Measurements from ENCODE around the gene BRSK1. TPM values are rescaled to one million over a fixed set of nuclear protein-coding genes. Genes with fewer than 3 reads are reported as not detected.

The BRSK1 gene
- total and polyA plus RNA-seq, 2 of the 13 experiments (the other 11 are each of a cell fraction or from before 2014, with no cell fraction given) = 0.18 to 1.2 TPM

DNA sequence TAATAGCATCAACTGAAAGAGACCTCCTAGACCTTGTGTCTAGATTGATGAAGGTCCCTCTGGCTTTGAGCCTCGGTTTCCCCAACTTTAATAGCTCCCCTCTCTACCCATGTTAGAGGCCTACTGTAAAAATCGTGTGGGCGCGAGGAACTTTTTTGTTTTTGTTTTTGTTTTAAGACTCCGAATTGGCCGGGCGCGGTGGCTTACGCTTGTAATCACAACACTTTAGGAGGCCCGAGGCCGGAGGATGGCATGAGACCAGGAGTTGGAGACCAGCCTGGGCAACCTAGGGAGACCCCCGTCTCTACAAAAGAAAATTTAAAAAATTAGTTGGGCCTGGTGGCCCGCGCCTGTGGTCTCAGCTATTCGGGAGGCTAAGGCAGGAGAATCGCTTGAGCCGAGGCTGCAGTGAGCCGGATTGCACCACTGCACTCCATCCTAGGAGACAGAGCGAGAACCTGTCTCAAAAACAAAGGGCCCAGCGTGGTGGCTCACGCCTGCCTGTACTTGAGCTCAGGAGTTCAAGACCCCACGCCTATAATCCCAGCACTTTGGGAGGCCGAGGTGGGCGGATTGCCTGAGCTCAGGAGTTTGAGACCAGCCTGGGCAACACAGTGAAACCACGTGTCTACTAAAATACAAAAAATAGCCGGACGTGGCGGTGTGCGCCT is 24.1 kb upstream of the BRSK1 start (continued):
- TF ChIP-seq, protein P1, sequence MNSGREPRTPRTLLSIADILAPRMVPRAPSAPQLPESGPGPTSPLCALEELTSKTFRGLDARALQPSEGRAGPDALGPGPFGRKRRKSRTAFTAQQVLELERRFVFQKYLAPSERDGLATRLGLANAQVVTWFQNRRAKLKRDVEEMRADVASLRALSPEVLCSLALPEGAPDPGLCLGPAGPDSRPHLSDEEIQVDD (CRISPR knock-in tag; IDR thresholded peaks at IDR 0.05; ENCODE audit: borderline replicate concordance) = no peak
- 0 out of 2 replicates have a peak, but pooled peaks have one; percentile 4 for TF ChIP-seq ATF1 (CRISPR knock-in tag; IDR thresholded peaks at IDR 0.05)
- TF ChIP-seq ERF (CRISPR knock-in tag; IDR thresholded peaks at IDR 0.05) = peak; percentile 0; the same call in 1 of the 2 replicates
- TF ChIP-seq HIVEP1 (CRISPR knock-in tag; IDR thresholded peaks at IDR 0.05) = 0 out of 2 replicates have a peak, but pooled peaks have one; percentile 10
- TF ChIP-seq, protein P2, sequence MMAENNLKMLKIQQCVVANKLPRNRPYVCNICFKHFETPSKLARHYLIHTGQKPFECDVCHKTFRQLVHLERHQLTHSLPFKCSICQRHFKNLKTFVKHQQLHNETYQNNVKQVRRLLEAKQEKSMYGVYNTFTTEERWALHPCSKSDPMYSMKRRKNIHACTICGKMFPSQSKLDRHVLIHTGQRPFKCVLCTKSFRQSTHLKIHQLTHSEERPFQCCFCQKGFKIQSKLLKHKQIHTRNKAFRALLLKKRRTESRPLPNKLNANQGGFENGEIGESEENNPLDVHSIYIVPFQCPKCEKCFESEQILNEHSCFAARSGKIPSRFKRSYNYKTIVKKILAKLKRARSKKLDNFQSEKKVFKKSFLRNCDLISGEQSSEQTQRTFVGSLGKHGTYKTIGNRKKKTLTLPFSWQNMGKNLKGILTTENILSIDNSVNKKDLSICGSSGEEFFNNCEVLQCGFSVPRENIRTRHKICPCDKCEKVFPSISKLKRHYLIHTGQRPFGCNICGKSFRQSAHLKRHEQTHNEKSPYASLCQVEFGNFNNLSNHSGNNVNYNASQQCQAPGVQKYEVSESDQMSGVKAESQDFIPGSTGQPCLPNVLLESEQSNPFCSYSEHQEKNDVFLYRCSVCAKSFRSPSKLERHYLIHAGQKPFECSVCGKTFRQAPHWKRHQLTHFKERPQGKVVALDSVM (CRISPR knock-in tag; IDR thresholded peaks at IDR 0.05) = peak; percentile 89
- TF ChIP-seq ZNF224 (CRISPR knock-in tag; IDR thresholded peaks at IDR 0.05) = peak; percentile 91; the same call in 1 of the 2 replicates
- TF ChIP-seq SALL2 (CRISPR knock-in tag; IDR thresholded peaks at IDR 0.05) = peak; percentile 16; the same call in 1 of the 2 replicates
- peak in 1 of 2 experiments; percentile 9; a peak in 1 of 4 replicates for TF ChIP-seq NR2F1 (CRISPR knock-in tag; IDR thresholded peaks at IDR 0.05)
- peak; percentile 29 for TF ChIP-seq JARID2 (CRISPR knock-in tag; IDR thresholded peaks at IDR 0.05; ENCODE audit: insufficient replicate concordance)
- TF ChIP-seq, protein P3, sequence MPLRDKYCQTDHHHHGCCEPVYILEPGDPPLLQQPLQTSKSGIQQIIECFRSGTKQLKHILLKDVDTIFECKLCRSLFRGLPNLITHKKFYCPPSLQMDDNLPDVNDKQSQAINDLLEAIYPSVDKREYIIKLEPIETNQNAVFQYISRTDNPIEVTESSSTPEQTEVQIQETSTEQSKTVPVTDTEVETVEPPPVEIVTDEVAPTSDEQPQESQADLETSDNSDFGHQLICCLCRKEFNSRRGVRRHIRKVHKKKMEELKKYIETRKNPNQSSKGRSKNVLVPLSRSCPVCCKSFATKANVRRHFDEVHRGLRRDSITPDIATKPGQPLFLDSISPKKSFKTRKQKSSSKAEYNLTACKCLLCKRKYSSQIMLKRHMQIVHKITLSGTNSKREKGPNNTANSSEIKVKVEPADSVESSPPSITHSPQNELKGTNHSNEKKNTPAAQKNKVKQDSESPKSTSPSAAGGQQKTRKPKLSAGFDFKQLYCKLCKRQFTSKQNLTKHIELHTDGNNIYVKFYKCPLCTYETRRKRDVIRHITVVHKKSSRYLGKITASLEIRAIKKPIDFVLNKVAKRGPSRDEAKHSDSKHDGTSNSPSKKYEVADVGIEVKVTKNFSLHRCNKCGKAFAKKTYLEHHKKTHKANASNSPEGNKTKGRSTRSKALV (CRISPR knock-in tag; IDR thresholded peaks at IDR 0.05) = 0 out of 2 replicates have a peak, but pooled peaks have one; percentile 6
- no peak for TF ChIP-seq MTF1 (CRISPR knock-in tag; IDR thresholded peaks at IDR 0.05)
- 0 out of 2 replicates have a peak, but pooled peaks have one; percentile 3 for TF ChIP-seq MIXL1 (CRISPR knock-in tag; IDR thresholded peaks at IDR 0.05)
- TF ChIP-seq ESRRA (CRISPR knock-in tag; IDR thresholded peaks at IDR 0.05; ENCODE audit: low read depth) = 0 out of 2 replicates have a peak, but pooled peaks have one; percentile 8
- peak; percentile 41; the same call in 1 of the 2 replicates for TF ChIP-seq KDM5A (IDR thresholded peaks at IDR 0.05; ENCODE audit: borderline replicate concordance, low read length)
- TF ChIP-seq, protein P4, sequence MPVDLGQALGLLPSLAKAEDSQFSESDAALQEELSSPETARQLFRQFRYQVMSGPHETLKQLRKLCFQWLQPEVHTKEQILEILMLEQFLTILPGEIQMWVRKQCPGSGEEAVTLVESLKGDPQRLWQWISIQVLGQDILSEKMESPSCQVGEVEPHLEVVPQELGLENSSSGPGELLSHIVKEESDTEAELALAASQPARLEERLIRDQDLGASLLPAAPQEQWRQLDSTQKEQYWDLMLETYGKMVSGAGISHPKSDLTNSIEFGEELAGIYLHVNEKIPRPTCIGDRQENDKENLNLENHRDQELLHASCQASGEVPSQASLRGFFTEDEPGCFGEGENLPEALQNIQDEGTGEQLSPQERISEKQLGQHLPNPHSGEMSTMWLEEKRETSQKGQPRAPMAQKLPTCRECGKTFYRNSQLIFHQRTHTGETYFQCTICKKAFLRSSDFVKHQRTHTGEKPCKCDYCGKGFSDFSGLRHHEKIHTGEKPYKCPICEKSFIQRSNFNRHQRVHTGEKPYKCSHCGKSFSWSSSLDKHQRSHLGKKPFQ (CRISPR knock-in tag; IDR thresholded peaks at IDR 0.05; ENCODE audit: insufficient replicate concordance) = peak; percentile 67
- TF ChIP-seq BRCA1 (CRISPR knock-in tag; IDR thresholded peaks at IDR 0.05) = peak; percentile 12; the same call in 1 of the 2 replicates
- TF ChIP-seq ZNF615 (CRISPR knock-in tag; IDR thresholded peaks at IDR 0.05; ENCODE audit: borderline replicate concordance) = 0 out of 2 replicates have a peak, but pooled peaks have one; percentile 47
- TF ChIP-seq, protein P5, sequence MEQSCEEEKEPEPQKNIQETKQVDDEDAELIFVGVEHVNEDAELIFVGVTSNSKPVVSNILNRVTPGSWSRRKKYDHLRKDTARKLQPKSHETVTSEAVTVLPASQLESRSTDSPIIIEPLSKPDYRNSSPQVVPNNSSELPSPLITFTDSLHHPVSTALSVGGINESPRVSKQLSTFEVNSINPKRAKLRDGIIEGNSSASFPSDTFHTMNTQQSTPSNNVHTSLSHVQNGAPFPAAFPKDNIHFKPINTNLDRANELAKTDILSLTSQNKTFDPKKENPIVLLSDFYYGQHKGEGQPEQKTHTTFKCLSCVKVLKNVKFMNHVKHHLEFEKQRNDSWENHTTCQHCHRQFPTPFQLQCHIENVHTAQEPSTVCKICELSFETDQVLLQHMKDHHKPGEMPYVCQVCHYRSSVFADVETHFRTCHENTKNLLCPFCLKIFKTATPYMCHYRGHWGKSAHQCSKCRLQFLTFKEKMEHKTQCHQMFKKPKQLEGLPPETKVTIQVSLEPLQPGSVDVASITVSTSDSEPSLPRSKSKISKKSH (CRISPR knock-in tag; IDR thresholded peaks at IDR 0.05; ENCODE audit: borderline replicate concordance) = 0 out of 2 replicates have a peak, but pooled peaks have one; percentile 14
- TF ChIP-seq, protein P6, sequence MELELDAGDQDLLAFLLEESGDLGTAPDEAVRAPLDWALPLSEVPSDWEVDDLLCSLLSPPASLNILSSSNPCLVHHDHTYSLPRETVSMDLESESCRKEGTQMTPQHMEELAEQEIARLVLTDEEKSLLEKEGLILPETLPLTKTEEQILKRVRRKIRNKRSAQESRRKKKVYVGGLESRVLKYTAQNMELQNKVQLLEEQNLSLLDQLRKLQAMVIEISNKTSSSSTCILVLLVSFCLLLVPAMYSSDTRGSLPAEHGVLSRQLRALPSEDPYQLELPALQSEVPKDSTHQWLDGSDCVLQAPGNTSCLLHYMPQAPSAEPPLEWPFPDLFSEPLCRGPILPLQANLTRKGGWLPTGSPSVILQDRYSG (CRISPR knock-in tag; IDR thresholded peaks at IDR 0.05) = no peak
